Measurements from ENCODE around the gene SSB.

DNA sequence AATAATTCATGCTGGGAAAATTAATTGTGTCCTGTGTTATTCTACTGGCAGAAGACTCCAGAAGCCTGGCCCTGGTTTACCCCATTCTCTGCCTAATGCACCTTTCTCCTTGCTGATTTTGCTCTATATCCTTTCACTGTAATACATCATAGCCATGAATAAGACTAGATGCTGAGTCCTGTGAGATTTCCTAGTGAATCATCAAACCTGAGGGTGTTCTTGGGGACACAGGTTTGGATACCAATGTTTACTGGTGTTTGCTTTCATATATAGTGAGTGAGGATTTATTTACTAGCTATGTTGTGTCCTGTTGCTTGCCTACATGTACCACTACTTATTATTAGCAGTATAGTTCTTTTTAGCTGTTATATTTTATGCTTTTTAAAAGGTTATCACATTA is 19.6 kb downstream of the SSB start:
- no peak for TF ChIP-seq POLR2A (IDR thresholded peaks at IDR 0.05; ENCODE audit: low read depth, low read length)
- no peak for TF ChIP-seq POLR2AphosphoS5 (IDR thresholded peaks at IDR 0.05; ENCODE audit: low read depth, low read length)
- no peak for TF ChIP-seq TAF1 (IDR thresholded peaks at IDR 0.05; ENCODE audit: low read depth, low read length)
- no peak for TF ChIP-seq SPI1 (IDR thresholded peaks at IDR 0.05; ENCODE audit: low read depth, low read length)

Measured in GM12891 (cell line).